ENCODE results near the gene ACOD1. TPM values are rescaled to one million over a fixed set of nuclear protein-coding genes. Genes with fewer than 3 reads are reported as not detected.

The ACOD1 gene
- total RNA-seq, 1 experiment from 2014 or later: not detected

GRCh38 chr13:76969488-76970365 is 21.4 kb downstream of the ACOD1 start:
- Histone ChIP-seq H3K9me3 (ENCODE audit: insufficient read depth, low read depth) (no peaks in the 10 kb centered on the region), H3K4me3 (no peak overlapping the region), H4K20me1 (ENCODE audit: insufficient read depth) (no peaks in the 10 kb centered on the region), H3K4me1 (replicated peaks; ENCODE audit: insufficient read depth) (peaks cover 26% of the 10 kb centered on the region), H3K27ac (no peak overlapping the region), H3F3A (ENCODE audit: insufficient read depth, low read depth) (peaks cover 15% of the 10 kb centered on the region), H3K4me2 (no peak overlapping the region), H3K27me3 (ENCODE audit: insufficient read depth, low read depth) (no peaks in the 10 kb centered on the region), H2AFZ (no peak overlapping the region), H3K9me2 (ENCODE audit: insufficient read depth) (no peaks in the 10 kb centered on the region), H3K79me2 (ENCODE audit: low read depth) (no peaks in the 10 kb centered on the region), H3K36me3 (ENCODE audit: low read depth) (no peaks in the 10 kb centered on the region)
- intact Hi-C loops (cut with micrococcal nuclease; ENCODE audit: unreplicated experiment): loop anchor here (10.0 kb wide), 1 partner anchor 65 kb away; no protein-coding TSS in a partner anchor
- no TSS peak for BruUV-seq (replicated peaks)
- ChIA-PET POLR2A (ENCODE audit: unreplicated experiment) (no interaction called here), CTCF (interaction anchor here (0.6 kb wide), 1 partner anchor 1591 kb away, joined by 3 read pairs; no protein-coding TSS in a partner anchor)
- DNase-seq: no peak
- no peak for TF ChIP-seq CTCF (conservative IDR thresholded peaks at IDR 0.05)
- TF ChIP-seq EZH2 (IDR thresholded peaks at IDR 0.05; ENCODE audit: low read depth): no peak

- Histone ChIP-seq H3K36me3 (ENCODE audit: low read depth) (no peaks in the 10 kb centered on the region), H2AFZ (no peak overlapping the region), H3F3A (ENCODE audit: insufficient read depth, low read depth) (peaks cover 9% of the 10 kb centered on the region), H3K9me3 (ENCODE audit: insufficient read depth, low read depth) (no peaks in the 10 kb centered on the region), H3K79me2 (ENCODE audit: low read depth) (no peaks in the 10 kb centered on the region), H3K4me1 (replicated peaks; ENCODE audit: insufficient read depth) (peaks cover 20% of the 10 kb centered on the region), H3K9me2 (ENCODE audit: insufficient read depth) (no peaks in the 10 kb centered on the region), H3K4me3 (no peak overlapping the region), H4K20me1 (ENCODE audit: insufficient read depth) (no peaks in the 10 kb centered on the region), H3K4me2 (no peak overlapping the region), H3K27ac (no peak overlapping the region), H3K27me3 (ENCODE audit: insufficient read depth, low read depth) (no peaks in the 10 kb centered on the region)
- TF ChIP-seq CTCF (conservative IDR thresholded peaks at IDR 0.05) (no peak), EZH2 (IDR thresholded peaks at IDR 0.05; ENCODE audit: low read depth) (no peak)
- DNase-seq: no peak
- POLR2A ChIA-PET (ENCODE audit: unreplicated experiment): no interaction called here
- intact Hi-C loops (cut with micrococcal nuclease; ENCODE audit: unreplicated experiment): loop anchor here (10.0 kb wide), 1 partner anchor 66 kb away; no protein-coding TSS in a partner anchor
- no TSS peak for BruUV-seq (replicated peaks)
- CTCF ChIA-PET: no interaction called here
These were observed 22.9 kb downstream of the ACOD1 start for GRCh38 chr13:76971215-76971614.

- no peak overlapping the region for H3K4me2 ChIP-seq
- H2AFZ ChIP-seq: no peak overlapping the region
- no peak overlapping the region for H3K27ac ChIP-seq
- ChIA-PET CTCF (no interaction called here), POLR2A (ENCODE audit: unreplicated experiment) (no interaction called here)
- no peaks in the 10 kb centered on the region for H3K9me2 ChIP-seq (ENCODE audit: insufficient read depth)
- no peaks in the 10 kb centered on the region for H3K27me3 ChIP-seq (ENCODE audit: insufficient read depth, low read depth)
- no peaks in the 10 kb centered on the region for H3K9me3 ChIP-seq (ENCODE audit: insufficient read depth, low read depth)
- H3K36me3 ChIP-seq (ENCODE audit: low read depth): no peaks in the 10 kb centered on the region
- TF ChIP-seq EZH2 (IDR thresholded peaks at IDR 0.05; ENCODE audit: low read depth) (no peak), CTCF (conservative IDR thresholded peaks at IDR 0.05) (no peak)
- BruUV-seq (replicated peaks): no TSS peak
- no peaks in the 10 kb centered on the region for H3K79me2 ChIP-seq (ENCODE audit: low read depth)
- H3F3A ChIP-seq (ENCODE audit: insufficient read depth, low read depth): peaks cover 15% of the 10 kb centered on the region; the same call in 1 of the 2 replicates
- H3K4me1 ChIP-seq (replicated peaks; ENCODE audit: insufficient read depth): peaks cover 19% of the 10 kb centered on the region
- intact Hi-C loops (cut with micrococcal nuclease; ENCODE audit: unreplicated experiment): loop anchor here (10.0 kb wide), 1 partner anchor 67 kb away; no protein-coding TSS in a partner anchor
- H4K20me1 ChIP-seq (ENCODE audit: insufficient read depth): no peaks in the 10 kb centered on the region
- no peak for DNase-seq
- no peak overlapping the region for H3K4me3 ChIP-seq
These were observed 23.8 kb downstream of the ACOD1 start for GRCh38 chr13:76971851-76972829.

Data from PC-9 (cell line).